ACC112 (cell line): Measurements from ENCODE around the gene BLM.
A peak's percentile ranks its signal among the peaks of the same experiment; 100 is the strongest.
"Not testable (repeated sequence)": the region's sequence is repeated elsewhere in the genome, so short reads cannot be mapped to it uniquely, and the experiment has no call there.

Source experiments
- H2AFZ ChIP-seq: fragments of 200-600 bp; sonication (generic); one replicate; pipeline ENCODE4 v1.6.0; 2017; ENCODE audit warnings: antibody characterized with exemption, low read length; ENCODE audit not compliant: unreplicated experiment
- H3K27ac ChIP-seq: fragments of 200-600 bp; sonication (generic); 2 replicates; pipeline ENCODE4 v1.5.1; 2014; ENCODE audit warnings: low read depth, mild to moderate bottlenecking, antibody characterized with exemption, low read length, moderate library complexity
- H3K27me3 ChIP-seq: fragments of 200-600 bp; sonication (generic); 2 replicates; pipeline ENCODE4 v1.6.1; 2014; ENCODE audit warnings: mild to moderate bottlenecking, antibody characterized with exemption, low read length, moderate library complexity, mixed read lengths; ENCODE audit not compliant: insufficient read depth
- H3K36me3 ChIP-seq: fragments of 200-600 bp; sonication (generic); 2 replicates; pipeline ENCODE4 v1.6.1; 2016; ENCODE audit warnings: mild to moderate bottlenecking, antibody characterized with exemption, low read length, moderate library complexity, mixed read lengths; ENCODE audit not compliant: insufficient read depth
- H3K4me1 ChIP-seq: fragments of 200-600 bp; sonication (generic); one replicate; pipeline ENCODE4 v1.6.1; 2016; ENCODE audit warnings: low read length, mixed read lengths; ENCODE audit not compliant: insufficient read depth, unreplicated experiment, control insufficient read depth
- H3K4me3 ChIP-seq: fragments of 200-600 bp; sonication (generic); 2 replicates; pipeline ENCODE4 v1.5.1; 2014; ENCODE audit warnings: mild to moderate bottlenecking, low read depth, low read length
- H3K79me2 ChIP-seq: fragments of 200-600 bp; sonication (generic); one replicate; pipeline ENCODE4 v1.6.0; 2016; ENCODE audit warnings: low read length; ENCODE audit not compliant: control insufficient read depth, unreplicated experiment, insufficient read depth

Gene BLM

DNA sequence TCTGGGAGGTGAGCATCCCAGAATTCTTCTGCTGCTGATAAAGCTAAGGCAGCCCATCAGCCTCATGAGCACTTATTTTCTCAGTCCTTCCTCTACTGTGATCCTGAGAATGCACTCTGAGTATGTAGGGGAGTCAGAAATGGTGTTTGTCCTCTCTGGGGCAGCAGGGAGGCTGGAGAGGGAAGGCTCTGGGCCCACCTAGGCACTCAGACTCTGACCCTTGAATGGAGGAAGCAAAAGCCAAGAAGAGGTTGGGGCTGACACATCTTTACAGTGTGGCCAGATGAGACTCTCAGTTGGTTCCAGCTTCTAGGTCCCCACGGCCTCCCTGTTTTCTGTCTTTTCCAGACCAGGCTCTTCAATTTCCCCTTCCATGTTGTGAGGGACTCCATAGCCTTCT is 36.1 kb upstream of the BLM start:
- H3K36me3 ChIP-seq, result no peaks in the 10 kb centered on the region
- H3K4me3 ChIP-seq, result no peak overlapping the region
- no peaks in the 10 kb centered on the region for H3K27me3 ChIP-seq
- H3K4me1 ChIP-seq, result peaks cover 30% of the 10 kb centered on the region
- H3K27ac ChIP-seq, result peak overlapping the region; percentile 98
- no peaks in the 10 kb centered on the region for H3K79me2 ChIP-seq
- H2AFZ ChIP-seq, result peak overlapping the region; percentile 57

DNA sequence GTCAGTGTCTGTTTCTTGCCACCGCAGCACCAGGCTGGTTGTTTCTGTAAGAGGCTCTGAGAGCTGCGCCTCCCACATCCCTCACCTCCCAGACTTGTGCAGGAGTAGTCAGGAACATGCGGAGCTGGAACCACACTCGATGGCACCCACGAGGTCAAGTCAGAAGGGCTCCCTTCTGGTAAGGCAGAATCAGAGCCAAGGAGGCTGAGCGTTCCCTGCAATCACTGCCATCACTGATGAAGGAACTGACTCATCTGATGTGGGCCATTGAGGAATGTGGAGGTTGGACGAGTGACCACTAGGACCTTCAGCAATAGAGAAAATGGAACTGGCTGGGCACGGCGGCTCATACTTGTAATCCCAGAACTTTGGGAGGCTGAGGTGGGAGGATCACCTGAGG is 35.7 kb upstream of the BLM start:
- Histone ChIP-seq H3K27me3 (no peaks in the 10 kb centered on the region), H3K4me3 (no peak overlapping the region), H3K27ac (peak overlapping the region; percentile 98), H2AFZ (peak overlapping the region; percentile 57), H3K79me2 (no peaks in the 10 kb centered on the region), H3K4me1 (peaks cover 30% of the 10 kb centered on the region), H3K36me3 (no peaks in the 10 kb centered on the region)

DNA sequence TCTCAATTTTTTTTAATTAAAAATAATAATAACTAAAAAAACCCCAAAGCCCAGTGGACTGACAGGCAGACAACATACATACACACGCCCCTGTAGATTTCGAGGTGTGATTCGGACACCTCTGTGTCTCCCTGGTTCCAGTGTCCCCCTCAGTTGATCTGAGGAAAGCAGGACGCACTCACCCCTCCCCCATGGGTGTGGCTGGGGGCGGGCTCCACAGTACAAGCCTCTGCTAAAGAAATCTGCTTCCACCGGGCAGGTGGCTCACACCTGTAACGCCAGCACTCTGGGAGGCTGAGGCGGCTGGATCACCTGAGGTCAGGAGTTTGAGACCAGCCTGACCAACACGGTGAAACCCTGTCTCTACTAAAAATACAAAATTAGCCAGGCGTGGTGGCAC is 33.8 kb upstream of the BLM start:
- H2AFZ ChIP-seq, result no peak overlapping the region

DNA sequence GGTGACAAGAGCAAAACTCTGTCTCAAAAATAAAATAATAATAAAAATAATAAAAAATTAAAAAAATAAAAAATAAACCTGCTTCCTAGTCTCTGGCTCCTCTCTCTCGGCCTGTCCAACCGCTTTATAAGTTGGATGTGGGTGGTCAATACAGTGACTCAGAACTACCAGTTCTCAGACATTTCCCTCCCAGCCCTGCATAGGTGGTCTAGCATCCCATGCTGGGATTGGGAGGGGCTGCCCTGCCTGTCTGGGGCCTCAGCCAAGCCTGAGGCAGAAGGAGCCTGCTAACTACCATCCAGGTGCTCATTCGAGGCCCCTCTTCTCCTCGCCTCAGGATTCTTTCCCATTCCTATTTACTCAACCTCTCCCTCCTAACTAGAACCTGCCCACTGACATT is 33.3 kb upstream of the BLM start:
- Histone ChIP-seq H3K27me3 (no peaks in the 10 kb centered on the region), H3K27ac (no peak overlapping the region), H3K36me3 (0 out of 2 replicates have a peak, but pooled peaks cover 5% of the 10 kb centered on the region), H3K4me3 (no peak overlapping the region), H2AFZ (no peak overlapping the region), H3K79me2 (no peaks in the 10 kb centered on the region), H3K4me1 (peaks cover 23% of the 10 kb centered on the region)

More for the DNA sequence above, 33.8 kb upstream of the BLM start:
- H3K27ac ChIP-seq, result no peak overlapping the region
- no peaks in the 10 kb centered on the region for H3K27me3 ChIP-seq
- peaks cover 23% of the 10 kb centered on the region for H3K4me1 ChIP-seq
- 0 out of 2 replicates have a peak, but pooled peaks cover 3% of the 10 kb centered on the region for H3K36me3 ChIP-seq
- H3K79me2 ChIP-seq, result no peaks in the 10 kb centered on the region
- H3K4me3 ChIP-seq, result no peak overlapping the region

DNA sequence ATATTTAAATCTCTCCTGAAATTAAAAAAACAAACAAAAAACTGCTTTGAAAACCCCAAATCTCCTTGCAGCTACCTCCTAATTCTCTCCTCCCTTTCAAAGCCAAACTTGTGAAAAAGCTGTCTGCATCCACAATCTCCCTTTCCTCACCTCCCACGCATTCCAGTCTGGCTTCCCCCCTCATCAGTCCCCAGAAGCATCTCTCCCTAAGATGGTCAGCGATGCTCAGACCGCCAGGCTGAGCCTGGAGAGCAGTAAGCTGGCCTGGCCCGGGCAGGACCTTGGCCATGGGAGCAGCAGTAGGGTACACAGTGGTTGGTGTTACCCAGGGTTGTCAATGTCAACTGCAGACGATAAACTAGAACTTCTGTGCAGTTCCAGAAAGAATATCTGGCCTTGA is 32.9 kb upstream of the BLM start:
- Histone ChIP-seq H3K4me1 (peaks cover 23% of the 10 kb centered on the region), H3K27ac (no peak overlapping the region)

DNA sequence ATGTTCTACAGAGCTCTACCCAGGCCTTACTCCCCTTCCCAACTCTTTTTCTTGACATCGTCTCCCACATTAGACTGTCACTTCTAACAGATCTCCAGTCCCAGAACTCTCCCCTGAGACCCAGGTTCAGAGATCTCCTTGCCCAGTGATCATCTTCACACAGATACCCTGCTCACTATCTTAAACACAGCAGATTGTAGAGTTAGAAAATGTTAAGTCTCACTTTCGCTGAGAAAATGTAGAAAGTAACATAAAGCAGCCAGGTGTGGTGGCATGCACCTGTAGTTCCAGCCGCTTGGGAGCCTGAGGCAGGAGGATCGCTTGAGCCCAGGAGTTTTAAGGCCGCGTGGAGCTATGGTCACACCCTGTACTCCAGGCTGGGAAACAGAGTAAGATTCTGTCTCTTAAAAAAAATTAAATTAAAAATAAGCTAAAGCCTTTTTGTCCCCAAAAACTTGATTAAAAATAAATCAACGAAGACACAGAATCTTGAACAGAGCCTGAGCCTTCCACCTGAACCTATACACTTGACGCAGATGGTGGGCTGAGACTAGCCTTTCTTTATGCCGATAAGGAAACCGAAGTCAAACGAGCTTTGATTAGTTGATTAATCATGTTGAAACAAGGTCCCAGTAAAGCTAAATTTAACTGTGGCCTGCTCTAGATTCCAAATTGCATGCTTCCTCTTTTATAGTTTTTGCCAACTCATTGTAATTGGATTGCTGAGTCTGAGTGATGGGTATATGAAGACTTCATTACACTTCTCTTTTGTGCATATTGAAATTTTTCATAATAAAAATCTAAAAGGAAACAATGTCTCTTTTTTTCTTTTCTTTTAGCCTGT is 31.3 kb upstream of the BLM start:
- H3K79me2 ChIP-seq, result no peaks in the 10 kb centered on the region
- no peaks in the 10 kb centered on the region for H3K27me3 ChIP-seq
- H3K4me1 ChIP-seq, result peaks cover 9% of the 10 kb centered on the region
- H3K4me3 ChIP-seq, result no peak overlapping the region
- H3K36me3 ChIP-seq, result 0 out of 2 replicates have a peak, but pooled peaks cover 9% of the 10 kb centered on the region
- H2AFZ ChIP-seq, result no peak overlapping the region
- no peak overlapping the region for H3K27ac ChIP-seq

More for the DNA sequence above, 32.9 kb upstream of the BLM start:
- H2AFZ ChIP-seq, result no peak overlapping the region
- no peaks in the 10 kb centered on the region for H3K27me3 ChIP-seq
- H3K36me3 ChIP-seq, result 0 out of 2 replicates have a peak, but pooled peaks cover 5% of the 10 kb centered on the region
- no peak overlapping the region for H3K4me3 ChIP-seq
- H3K79me2 ChIP-seq, result no peaks in the 10 kb centered on the region

DNA sequence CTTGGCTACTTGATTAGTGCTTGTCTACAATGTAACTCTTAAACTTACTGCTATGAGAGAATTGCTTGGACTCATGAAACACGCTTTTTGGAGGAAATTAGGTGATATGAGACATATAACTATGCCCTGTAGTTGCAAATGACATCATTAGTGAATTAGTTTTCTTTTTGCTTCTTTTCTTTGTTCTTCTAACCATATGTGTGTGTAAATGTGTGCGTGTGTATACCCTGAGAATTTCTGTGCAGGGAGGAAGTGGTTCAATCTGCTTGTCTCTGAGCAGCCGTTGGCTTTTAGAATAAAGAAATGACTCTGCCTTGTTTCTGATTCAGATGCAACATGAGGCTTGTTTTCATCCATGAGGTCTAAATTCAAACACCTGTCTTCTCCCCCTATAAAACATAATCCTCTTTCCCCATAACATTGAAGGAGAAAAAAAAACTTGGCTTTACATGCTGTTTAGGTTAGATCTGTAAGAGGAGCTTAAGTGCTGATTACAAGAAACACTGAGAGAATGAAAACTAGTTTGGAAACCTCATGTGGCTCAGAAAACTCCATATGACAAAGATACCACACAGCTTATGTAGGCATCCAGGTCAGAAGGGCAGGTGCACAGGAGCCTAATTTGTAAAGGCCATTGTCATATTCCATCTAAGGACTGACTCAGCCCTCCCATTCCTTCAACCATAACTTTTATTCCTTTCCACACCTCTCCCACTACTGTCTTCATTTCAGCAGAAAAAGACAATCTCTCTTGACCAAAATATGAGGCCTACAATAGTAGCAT is 30.5 kb upstream of the BLM start:
- Histone ChIP-seq H3K4me1 (peaks cover under 1% of the 10 kb centered on the region), H2AFZ (no peak overlapping the region), H3K27ac (no peak overlapping the region), H3K36me3 (0 out of 2 replicates have a peak, but pooled peaks cover 9% of the 10 kb centered on the region), H3K79me2 (no peaks in the 10 kb centered on the region), H3K4me3 (no peak overlapping the region), H3K27me3 (no peaks in the 10 kb centered on the region)

DNA sequence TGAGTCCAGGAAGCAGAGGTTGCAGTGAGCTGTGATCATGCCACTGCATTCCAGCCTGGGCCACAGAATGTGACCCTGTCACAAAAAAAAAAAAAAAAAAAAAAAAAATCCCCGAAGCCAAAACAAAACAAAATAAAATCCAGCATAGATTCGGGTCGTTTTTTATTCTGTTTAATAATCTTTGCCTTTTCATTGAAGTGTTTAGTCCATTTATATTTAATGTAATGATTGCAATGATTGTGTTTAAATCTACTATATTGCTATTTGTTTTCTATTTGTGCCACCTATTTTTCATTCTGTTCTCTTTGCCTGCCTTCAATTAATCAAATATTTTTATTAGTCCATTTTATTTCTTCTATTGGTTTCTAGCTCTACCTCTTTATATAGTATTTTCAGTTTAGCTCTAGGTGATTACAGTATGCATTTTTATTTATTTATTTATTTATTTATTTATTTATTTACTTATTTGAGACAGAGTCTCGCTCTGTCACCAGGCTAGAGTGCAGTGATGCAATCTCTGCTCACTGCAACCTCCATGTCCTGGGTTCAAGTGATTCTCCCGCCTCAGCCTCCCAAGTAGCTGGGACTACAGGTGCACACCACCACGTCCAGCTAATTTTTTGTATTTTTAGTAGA is 27.7 kb upstream of the BLM start:
- not testable (repeated sequence) for H3K4me1 ChIP-seq, H3K4me3 ChIP-seq, H3K79me2 ChIP-seq

DNA sequence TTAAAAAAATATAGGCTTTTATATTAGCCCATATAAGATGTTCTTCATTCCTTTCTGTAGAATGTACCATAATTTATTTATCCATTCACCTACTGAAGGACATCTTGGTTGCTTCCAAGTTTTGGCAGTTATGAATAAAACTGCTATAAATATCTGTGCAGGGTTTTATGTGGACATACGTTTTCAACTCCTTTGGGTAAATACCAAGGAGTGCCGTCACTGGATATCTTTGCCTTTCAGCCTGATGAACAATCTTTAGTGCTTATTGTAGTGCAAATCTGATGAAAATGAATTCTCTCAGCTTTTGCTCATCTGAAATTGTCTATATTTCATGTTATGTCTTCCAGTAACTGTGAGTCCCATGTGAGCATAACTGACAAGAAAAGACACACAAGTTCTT is 26.6 kb upstream of the BLM start:
- 0 out of 2 replicates have a peak, but pooled peaks cover 9% of the 10 kb centered on the region for H3K36me3 ChIP-seq
- H3K4me1 ChIP-seq, result no peaks in the 10 kb centered on the region
- H3K79me2 ChIP-seq, result no peaks in the 10 kb centered on the region
- no peaks in the 10 kb centered on the region for H3K27me3 ChIP-seq
- H2AFZ ChIP-seq, result no peak overlapping the region
- no peak overlapping the region for H3K4me3 ChIP-seq
- no peak overlapping the region for H3K27ac ChIP-seq

More for the DNA sequence above, 27.7 kb upstream of the BLM start:
- H3K36me3 ChIP-seq, H2AFZ ChIP-seq, H3K27me3 ChIP-seq, H3K27ac ChIP-seq: not testable (repeated sequence)

DNA sequence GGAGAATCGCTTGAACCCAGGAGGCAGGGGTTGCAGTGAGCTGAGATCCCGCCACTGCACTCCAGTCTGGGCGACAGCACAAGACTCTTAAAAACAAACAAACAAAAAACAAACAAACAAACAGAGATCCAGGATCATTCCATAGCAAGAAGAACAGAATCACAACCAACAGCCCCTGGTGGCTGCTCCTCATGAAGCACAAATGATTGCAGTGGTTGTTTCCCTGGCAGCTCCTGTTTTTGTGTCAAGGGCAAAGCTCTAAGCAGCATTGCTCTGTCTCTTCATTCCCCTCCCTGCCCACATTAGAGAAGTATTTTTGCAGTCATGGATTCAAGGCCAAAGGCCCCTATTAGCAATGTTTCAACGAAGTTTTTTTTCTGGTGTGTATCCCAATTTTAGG is 25.8 kb upstream of the BLM start:
- Histone ChIP-seq H3K27ac (no peak overlapping the region), H2AFZ (no peak overlapping the region), H3K4me1 (no peaks in the 10 kb centered on the region), H3K36me3 (0 out of 2 replicates have a peak, but pooled peaks cover 9% of the 10 kb centered on the region), H3K4me3 (no peak overlapping the region), H3K79me2 (no peaks in the 10 kb centered on the region), H3K27me3 (no peaks in the 10 kb centered on the region)
